ENCODE measurements around the gene TMEM183A. TPM values are rescaled to one million over a fixed set of nuclear protein-coding genes. Genes with fewer than 3 reads are reported as not detected.

Gene TMEM183A
- total RNA-seq, 1 experiment from 2014 or later, result 64.7 TPM

GRCh38 chr1:203040513-203041275 lies 33.5 kb downstream of the TMEM183A start:
- intact Hi-C loops (cut with micrococcal nuclease), result loop anchor here (1.0 kb wide), 1 partner anchor 132 kb away; no protein-coding TSS in a partner anchor
- Histone ChIP-seq H3K36me3 (ENCODE audit: control insufficient read depth in 1 of 2, insufficient read depth in 2 of 2, low read length in 2 of 2) (no peaks in the 10 kb centered on the region), H3K4me2 (ENCODE audit: low read length) (no peak overlapping the region), H3K9me2 (ENCODE audit: insufficient read depth) (no peaks in the 10 kb centered on the region), H3K79me2 (ENCODE audit: insufficient read depth, low read length) (no peaks in the 10 kb centered on the region), H3K27me3 (ENCODE audit: insufficient read depth, low read length) (no peaks in the 10 kb centered on the region), H3K4me3 (replicated peaks in 1 of 2; ENCODE audit: low read depth in 1 of 2, low read length in 2 of 2) (no peak overlapping the region), H3K9me3 (ENCODE audit: control insufficient read depth in 1 of 2, insufficient read depth in 1 of 2, low read depth in 1 of 2, low read length in 2 of 2) (no peaks in the 10 kb centered on the region), H3K9ac (ENCODE audit: low read length) (no peak overlapping the region), H3K4me1 (ENCODE audit: control insufficient read depth in 1 of 2, insufficient read depth in 2 of 2, low read length in 2 of 2) (peaks cover 0 to 22% of the 10 kb centered on the region in 2 experiments; a peak in 2 of 4 replicates), H4K20me1 (ENCODE audit: insufficient read depth) (no peaks in the 10 kb centered on the region), H3K27ac (ENCODE audit: low read depth, low read length) (no peak overlapping the region), H2AFZ (ENCODE audit: low read depth, low read length, poor library complexity, severe bottlenecking) (no peak overlapping the region)
- no TSS peak for BruUV-seq (replicated peaks)
- TF ChIP-seq TCF7L2 (IDR thresholded peaks at IDR 0.05; ENCODE audit: borderline replicate concordance, extremely low read depth, insufficient read depth, insufficient read length) (no peak), ATF3 (IDR thresholded peaks at IDR 0.05) (no peak), EGR1 (IDR thresholded peaks at IDR 0.05; ENCODE audit: low read depth) (no peak), ZBTB33 (IDR thresholded peaks at IDR 0.05; ENCODE audit: extremely low read depth, insufficient replicate concordance, low read length) (no peak), POLR2AphosphoS5 (IDR thresholded peaks at IDR 0.05; ENCODE audit: low read depth, low read length) (no peak), SRF (IDR thresholded peaks at IDR 0.05; ENCODE audit: low read depth) (no peak), POLR2A (IDR thresholded peaks at IDR 0.05; ENCODE audit: borderline replicate concordance, extremely low read depth, insufficient read depth, insufficient read length) (no peak)
- DNase-seq (ENCODE audit: low read depth, low spot score) (no peak), ATAC-seq (no peak)
- POLR2A ChIA-PET, result interaction anchor here (1.5 to 2.6 kb wide), 3 partner anchors 175 to 228 kb away, joined by 4 to 10 read pairs (median 5); no protein-coding TSS in a partner anchor
- CTCF ChIA-PET, result interaction anchor here (0.9 to 5.0 kb wide), 21 partner anchors 7 to 299 kb away, joined by 3 to 185 read pairs (median 6); partner anchors contain the start of gene PPFIA4
- RAD21 ChIA-PET (ENCODE audit: low non-redundant PET in 1 of 2, low total read pairs in 2 of 2, uncharacterized antibody in 2 of 2, unreplicated experiment in 2 of 2), result interaction anchor here (1.1 to 2.4 kb wide), 8 partner anchors 77 to 227 kb away, joined by 3 to 19 read pairs (median 6); no protein-coding TSS in a partner anchor
